Measurements from ENCODE around the gene EXOC3L4.

The EXOC3L4 gene

DNA sequence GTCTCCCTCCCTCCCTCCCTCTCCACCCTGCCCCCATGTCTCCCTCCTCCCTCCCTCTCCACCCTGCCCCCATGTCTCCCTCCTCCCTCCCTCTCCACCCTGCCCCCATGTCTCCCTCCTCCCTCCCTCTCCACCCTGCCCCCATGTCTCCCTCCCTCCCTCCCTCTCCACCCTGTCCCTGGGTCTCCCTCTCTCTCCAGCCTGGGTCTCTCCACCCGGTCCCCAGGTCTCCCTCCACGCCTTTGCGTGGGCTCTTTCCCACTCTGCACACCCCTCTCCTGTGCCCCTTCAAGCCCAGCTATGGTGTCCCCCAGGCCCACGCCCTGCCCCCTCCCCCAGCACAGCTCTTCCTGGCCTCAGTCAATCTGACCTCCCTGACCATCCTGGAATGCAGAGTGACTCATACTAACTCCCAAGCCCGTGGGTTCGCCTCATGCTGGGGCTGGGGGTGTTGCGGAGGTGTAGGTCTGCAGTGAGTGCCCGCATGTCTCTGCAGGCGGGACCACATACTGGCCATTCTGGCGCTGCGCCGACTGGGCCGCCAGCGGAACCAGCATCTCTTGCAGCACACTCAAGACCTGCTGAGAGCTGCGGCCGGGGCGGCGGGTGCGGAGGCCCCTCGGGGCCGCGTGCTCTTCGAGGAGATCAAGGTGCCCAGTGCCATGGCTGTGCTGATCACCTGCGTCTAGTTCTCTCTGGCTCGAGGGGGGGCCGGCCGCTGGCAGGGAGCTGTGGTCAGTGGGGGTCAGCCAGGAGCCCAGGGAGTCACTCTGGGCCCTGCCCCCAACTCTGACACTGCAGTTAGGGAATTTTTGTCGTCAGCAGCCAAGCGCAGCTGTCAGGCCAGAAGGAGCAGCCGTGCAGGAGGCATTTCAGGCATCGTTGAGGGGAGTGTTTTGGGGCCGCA is 15.3 kb downstream of the EXOC3L4 start (continued):
- TF ChIP-seq ZNF426 (tag by site-specific recombination; IDR thresholded peaks at IDR 0.05) (no peak), GLIS2 (tag by site-specific recombination; IDR thresholded peaks at IDR 0.05) (0 out of 2 replicates have a peak, but pooled peaks have one; percentile 17), ZNF548 (tag by site-specific recombination; IDR thresholded peaks at IDR 0.05) (no peak), ZNF280C (tag by site-specific recombination; IDR thresholded peaks at IDR 0.05) (no peak), KLF16 (tag by site-specific recombination; IDR thresholded peaks at IDR 0.05) (no peak), ZNF423 (tag by site-specific recombination; IDR thresholded peaks at IDR 0.05) (no peak), ZFHX2 (tag by site-specific recombination; conservative IDR thresholded peaks at IDR 0.05) (peak; percentile 98), ZNF350 (tag by site-specific recombination; IDR thresholded peaks at IDR 0.05) (no peak)
- TF ChIP-seq, protein P1, sequence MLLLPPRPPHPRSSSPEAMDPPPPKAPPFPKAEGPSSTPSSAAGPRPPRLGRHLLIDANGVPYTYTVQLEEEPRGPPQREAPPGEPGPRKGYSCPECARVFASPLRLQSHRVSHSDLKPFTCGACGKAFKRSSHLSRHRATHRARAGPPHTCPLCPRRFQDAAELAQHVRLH (tag by site-specific recombination; IDR thresholded peaks at IDR 0.05) = no peak
- TF ChIP-seq, protein P2, sequence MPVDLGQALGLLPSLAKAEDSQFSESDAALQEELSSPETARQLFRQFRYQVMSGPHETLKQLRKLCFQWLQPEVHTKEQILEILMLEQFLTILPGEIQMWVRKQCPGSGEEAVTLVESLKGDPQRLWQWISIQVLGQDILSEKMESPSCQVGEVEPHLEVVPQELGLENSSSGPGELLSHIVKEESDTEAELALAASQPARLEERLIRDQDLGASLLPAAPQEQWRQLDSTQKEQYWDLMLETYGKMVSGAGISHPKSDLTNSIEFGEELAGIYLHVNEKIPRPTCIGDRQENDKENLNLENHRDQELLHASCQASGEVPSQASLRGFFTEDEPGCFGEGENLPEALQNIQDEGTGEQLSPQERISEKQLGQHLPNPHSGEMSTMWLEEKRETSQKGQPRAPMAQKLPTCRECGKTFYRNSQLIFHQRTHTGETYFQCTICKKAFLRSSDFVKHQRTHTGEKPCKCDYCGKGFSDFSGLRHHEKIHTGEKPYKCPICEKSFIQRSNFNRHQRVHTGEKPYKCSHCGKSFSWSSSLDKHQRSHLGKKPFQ (tag by site-specific recombination; IDR thresholded peaks at IDR 0.05) = no peak
- TF ChIP-seq, protein P3, sequence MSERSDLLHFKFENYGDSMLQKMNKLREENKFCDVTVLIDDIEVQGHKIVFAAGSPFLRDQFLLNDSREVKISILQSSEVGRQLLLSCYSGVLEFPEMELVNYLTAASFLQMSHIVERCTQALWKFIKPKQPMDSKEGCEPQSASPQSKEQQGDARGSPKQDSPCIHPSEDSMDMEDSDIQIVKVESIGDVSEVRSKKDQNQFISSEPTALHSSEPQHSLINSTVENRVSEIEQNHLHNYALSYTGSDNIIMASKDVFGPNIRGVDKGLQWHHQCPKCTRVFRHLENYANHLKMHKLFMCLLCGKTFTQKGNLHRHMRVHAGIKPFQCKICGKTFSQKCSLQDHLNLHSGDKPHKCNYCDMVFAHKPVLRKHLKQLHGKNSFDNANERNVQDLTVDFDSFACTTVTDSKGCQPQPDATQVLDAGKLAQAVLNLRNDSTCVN (tag by site-specific recombination; optimal IDR thresholded peaks at IDR 0.05) = no peak

DNA sequence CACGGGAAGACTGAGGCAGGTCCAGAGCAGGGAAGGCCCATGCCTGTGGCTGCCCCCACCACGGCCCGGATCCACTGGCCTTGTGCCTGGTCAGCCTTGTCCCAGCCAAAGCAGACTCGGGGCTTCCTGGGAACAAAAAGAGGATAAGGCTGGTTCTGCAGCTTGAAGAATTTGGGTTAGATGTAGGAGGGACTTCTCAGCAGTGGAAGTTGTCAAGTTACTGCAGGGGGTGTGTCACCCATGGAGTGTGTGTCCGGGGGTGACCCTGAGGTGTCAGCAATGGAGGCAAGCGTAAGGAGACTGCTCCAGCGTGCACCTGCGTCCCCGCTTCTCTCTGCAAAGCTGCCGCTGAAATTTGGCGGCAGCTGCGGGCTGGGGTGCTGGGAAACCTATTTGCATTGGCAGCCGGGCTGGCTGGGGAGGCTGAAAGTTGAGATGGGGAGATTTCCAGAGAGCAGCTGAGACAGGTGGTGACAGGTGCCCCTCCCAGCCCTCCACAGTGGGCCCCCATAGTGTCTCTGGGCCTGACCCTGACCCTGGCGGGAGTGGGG is 16.2 kb downstream of the EXOC3L4 start:
- Histone ChIP-seq H3K4me3 (ENCODE audit: low read depth, low read length) (no peak overlapping the region), H3K4me1 (ENCODE audit: control insufficient read depth, insufficient read depth, low read length) (no peaks in the 10 kb centered on the region; the same call in 1 of the 2 replicates), H3K36me3 (ENCODE audit: control insufficient read depth in 2 of 2, insufficient read depth in 1 of 2, low read length in 2 of 2) (no peaks in the 10 kb centered on the region), H3K9me3 (ENCODE audit: control insufficient read depth, insufficient read depth, low read depth, low read length) (no peaks in the 10 kb centered on the region), H3K27ac (ENCODE audit: extremely low read depth, low read depth, low read length) (no peak overlapping the region)
- CTCF ChIA-PET = interaction anchor here (0.5 to 1.0 kb wide), 2 partner anchors 29 to 226 kb away, joined by 3 read pairs; no protein-coding TSS in a partner anchor
- POLR2A ChIA-PET = interaction anchor here (0.6 kb wide), 1 partner anchor 75 kb away, joined by 9 read pairs; no protein-coding TSS in a partner anchor
- TF ChIP-seq AEBP2 (tag by site-specific recombination; IDR thresholded peaks at IDR 0.05; ENCODE audit: borderline replicate concordance) = no peak
- TF ChIP-seq SETDB1 (IDR thresholded peaks at IDR 0.05; ENCODE audit: insufficient read length, low read length) = no peak
- no peak for TF ChIP-seq ZNF19 (tag by site-specific recombination; IDR thresholded peaks at IDR 0.05; ENCODE audit: low read depth)
- TF ChIP-seq ZNF555 (tag by site-specific recombination; conservative IDR thresholded peaks at IDR 0.05) = no peak
- TF ChIP-seq, protein P4, sequence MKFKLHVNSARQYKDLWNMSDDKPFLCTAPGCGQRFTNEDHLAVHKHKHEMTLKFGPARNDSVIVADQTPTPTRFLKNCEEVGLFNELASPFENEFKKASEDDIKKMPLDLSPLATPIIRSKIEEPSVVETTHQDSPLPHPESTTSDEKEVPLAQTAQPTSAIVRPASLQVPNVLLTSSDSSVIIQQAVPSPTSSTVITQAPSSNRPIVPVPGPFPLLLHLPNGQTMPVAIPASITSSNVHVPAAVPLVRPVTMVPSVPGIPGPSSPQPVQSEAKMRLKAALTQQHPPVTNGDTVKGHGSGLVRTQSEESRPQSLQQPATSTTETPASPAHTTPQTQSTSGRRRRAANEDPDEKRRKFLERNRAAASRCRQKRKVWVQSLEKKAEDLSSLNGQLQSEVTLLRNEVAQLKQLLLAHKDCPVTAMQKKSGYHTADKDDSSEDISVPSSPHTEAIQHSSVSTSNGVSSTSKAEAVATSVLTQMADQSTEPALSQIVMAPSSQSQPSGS (tag by site-specific recombination; IDR thresholded peaks at IDR 0.05; ENCODE audit: low read depth) = no peak
- TF ChIP-seq ZNF518A (tag by site-specific recombination; conservative IDR thresholded peaks at IDR 0.05; ENCODE audit: low read depth) = no peak
- TF ChIP-seq SP2 (tag by site-specific recombination; IDR thresholded peaks at IDR 0.05) = no peak
- TF ChIP-seq TCF7L2 (IDR thresholded peaks at IDR 0.05; ENCODE audit: borderline replicate concordance, low read depth, low read length) = no peak
- TF ChIP-seq OSR2 (tag by site-specific recombination; IDR thresholded peaks at IDR 0.05) = no peak
- TF ChIP-seq ZNF140 (tag by site-specific recombination; IDR thresholded peaks at IDR 0.05) = no peak
